ENCODE data around the gene UBE2J1.
"Not testable (repeated sequence)": the region's sequence is repeated elsewhere in the genome, so short reads cannot be mapped to it uniquely, and the experiment has no call there.

DNA sequence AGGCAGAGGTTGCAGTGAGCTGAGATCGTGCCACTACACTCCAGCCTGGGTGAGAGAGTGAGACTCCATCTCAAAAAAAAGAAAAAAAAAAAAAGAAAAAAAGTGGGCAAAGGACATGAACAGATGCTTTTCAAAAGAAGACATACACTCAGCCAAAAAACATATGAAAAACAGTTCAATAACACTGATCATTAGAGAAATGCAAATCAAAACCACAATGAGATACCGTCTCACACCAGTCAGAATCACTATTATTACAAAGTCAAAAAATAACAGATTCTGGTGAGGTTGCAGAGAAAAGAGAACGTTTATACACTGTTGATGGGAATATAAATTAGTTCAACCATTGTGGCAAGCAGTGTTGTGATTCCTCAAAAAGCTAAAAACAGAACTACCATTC, 48.0 kb downstream of the UBE2J1 start:
- not testable (repeated sequence) for TF ChIP-seq MYNN (tag by site-specific recombination; IDR thresholded peaks at IDR 0.05; ENCODE audit: borderline replicate concordance); ZNF561 (tag by site-specific recombination; IDR thresholded peaks at IDR 0.05; ENCODE audit: borderline replicate concordance); ZNF777 (tag by site-specific recombination; IDR thresholded peaks at IDR 0.05; ENCODE audit: borderline replicate concordance); ZNF19 (tag by site-specific recombination; IDR thresholded peaks at IDR 0.05; ENCODE audit: low read depth); ZNF677 (tag by site-specific recombination; IDR thresholded peaks at IDR 0.05); ZFP41 (tag by site-specific recombination; IDR thresholded peaks at IDR 0.05; ENCODE audit: borderline replicate concordance); ZNF843 (tag by site-specific recombination; IDR thresholded peaks at IDR 0.05); ZNF133 (tag by site-specific recombination; IDR thresholded peaks at IDR 0.05)
- TF ChIP-seq, protein P1, sequence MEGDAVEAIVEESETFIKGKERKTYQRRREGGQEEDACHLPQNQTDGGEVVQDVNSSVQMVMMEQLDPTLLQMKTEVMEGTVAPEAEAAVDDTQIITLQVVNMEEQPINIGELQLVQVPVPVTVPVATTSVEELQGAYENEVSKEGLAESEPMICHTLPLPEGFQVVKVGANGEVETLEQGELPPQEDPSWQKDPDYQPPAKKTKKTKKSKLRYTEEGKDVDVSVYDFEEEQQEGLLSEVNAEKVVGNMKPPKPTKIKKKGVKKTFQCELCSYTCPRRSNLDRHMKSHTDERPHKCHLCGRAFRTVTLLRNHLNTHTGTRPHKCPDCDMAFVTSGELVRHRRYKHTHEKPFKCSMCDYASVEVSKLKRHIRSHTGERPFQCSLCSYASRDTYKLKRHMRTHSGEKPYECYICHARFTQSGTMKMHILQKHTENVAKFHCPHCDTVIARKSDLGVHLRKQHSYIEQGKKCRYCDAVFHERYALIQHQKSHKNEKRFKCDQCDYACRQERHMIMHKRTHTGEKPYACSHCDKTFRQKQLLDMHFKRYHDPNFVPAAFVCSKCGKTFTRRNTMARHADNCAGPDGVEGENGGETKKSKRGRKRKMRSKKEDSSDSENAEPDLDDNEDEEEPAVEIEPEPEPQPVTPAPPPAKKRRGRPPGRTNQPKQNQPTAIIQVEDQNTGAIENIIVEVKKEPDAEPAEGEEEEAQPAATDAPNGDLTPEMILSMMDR (tag by site-specific recombination; IDR thresholded peaks at IDR 0.05) = not testable (repeated sequence)
- TF ChIP-seq, protein P2, sequence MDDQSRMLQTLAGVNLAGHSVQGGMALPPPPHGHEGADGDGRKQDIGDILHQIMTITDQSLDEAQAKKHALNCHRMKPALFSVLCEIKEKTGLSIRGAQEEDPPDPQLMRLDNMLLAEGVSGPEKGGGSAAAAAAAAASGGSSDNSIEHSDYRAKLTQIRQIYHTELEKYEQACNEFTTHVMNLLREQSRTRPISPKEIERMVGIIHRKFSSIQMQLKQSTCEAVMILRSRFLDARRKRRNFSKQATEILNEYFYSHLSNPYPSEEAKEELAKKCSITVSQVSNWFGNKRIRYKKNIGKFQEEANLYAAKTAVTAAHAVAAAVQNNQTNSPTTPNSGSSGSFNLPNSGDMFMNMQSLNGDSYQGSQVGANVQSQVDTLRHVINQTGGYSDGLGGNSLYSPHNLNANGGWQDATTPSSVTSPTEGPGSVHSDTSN (CRISPR knock-in tag; IDR thresholded peaks at IDR 0.05) = not testable (repeated sequence)
- TF ChIP-seq, protein P3, sequence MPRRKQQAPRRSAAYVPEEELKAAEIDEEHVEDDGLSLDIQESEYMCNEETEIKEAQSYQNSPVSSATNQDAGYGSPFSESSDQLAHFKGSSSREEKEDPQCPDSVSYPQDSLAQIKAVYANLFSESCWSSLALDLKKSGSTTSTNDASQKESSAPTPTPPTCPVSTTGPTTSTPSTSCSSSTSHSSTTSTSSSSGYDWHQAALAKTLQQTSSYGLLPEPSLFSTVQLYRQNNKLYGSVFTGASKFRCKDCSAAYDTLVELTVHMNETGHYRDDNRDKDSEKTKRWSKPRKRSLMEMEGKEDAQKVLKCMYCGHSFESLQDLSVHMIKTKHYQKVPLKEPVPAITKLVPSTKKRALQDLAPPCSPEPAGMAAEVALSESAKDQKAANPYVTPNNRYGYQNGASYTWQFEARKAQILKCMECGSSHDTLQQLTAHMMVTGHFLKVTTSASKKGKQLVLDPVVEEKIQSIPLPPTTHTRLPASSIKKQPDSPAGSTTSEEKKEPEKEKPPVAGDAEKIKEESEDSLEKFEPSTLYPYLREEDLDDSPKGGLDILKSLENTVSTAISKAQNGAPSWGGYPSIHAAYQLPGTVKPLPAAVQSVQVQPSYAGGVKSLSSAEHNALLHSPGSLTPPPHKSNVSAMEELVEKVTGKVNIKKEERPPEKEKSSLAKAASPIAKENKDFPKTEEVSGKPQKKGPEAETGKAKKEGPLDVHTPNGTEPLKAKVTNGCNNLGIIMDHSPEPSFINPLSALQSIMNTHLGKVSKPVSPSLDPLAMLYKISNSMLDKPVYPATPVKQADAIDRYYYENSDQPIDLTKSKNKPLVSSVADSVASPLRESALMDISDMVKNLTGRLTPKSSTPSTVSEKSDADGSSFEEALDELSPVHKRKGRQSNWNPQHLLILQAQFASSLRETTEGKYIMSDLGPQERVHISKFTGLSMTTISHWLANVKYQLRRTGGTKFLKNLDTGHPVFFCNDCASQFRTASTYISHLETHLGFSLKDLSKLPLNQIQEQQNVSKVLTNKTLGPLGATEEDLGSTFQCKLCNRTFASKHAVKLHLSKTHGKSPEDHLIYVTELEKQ (tag by site-specific recombination; IDR thresholded peaks at IDR 0.05; ENCODE audit: borderline replicate concordance) = not testable (repeated sequence)
- TF ChIP-seq, protein P4, sequence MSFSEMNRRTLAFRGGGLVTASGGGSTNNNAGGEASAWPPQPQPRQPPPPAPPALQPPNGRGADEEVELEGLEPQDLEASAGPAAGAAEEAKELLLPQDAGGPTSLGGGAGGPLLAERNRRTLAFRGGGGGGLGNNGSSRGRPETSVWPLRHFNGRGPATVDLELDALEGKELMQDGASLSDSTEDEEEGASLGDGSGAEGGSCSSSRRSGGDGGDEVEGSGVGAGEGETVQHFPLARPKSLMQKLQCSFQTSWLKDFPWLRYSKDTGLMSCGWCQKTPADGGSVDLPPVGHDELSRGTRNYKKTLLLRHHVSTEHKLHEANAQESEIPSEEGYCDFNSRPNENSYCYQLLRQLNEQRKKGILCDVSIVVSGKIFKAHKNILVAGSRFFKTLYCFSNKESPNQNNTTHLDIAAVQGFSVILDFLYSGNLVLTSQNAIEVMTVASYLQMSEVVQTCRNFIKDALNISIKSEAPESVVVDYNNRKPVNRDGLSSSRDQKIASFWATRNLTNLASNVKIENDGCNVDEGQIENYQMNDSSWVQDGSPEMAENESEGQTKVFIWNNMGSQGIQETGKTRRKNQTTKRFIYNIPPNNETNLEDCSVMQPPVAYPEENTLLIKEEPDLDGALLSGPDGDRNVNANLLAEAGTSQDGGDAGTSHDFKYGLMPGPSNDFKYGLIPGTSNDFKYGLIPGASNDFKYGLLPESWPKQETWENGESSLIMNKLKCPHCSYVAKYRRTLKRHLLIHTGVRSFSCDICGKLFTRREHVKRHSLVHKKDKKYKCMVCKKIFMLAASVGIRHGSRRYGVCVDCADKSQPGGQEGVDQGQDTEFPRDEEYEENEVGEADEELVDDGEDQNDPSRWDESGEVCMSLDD (tag by site-specific recombination; IDR thresholded peaks at IDR 0.05) = not testable (repeated sequence)
- TF ChIP-seq, protein P5, sequence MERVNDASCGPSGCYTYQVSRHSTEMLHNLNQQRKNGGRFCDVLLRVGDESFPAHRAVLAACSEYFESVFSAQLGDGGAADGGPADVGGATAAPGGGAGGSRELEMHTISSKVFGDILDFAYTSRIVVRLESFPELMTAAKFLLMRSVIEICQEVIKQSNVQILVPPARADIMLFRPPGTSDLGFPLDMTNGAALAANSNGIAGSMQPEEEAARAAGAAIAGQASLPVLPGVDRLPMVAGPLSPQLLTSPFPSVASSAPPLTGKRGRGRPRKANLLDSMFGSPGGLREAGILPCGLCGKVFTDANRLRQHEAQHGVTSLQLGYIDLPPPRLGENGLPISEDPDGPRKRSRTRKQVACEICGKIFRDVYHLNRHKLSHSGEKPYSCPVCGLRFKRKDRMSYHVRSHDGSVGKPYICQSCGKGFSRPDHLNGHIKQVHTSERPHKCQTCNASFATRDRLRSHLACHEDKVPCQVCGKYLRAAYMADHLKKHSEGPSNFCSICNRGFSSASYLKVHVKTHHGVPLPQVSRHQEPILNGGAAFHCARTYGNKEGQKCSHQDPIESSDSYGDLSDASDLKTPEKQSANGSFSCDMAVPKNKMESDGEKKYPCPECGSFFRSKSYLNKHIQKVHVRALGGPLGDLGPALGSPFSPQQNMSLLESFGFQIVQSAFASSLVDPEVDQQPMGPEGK (tag by site-specific recombination; IDR thresholded peaks at IDR 0.05) = not testable (repeated sequence)
- TF ChIP-seq, protein P6, sequence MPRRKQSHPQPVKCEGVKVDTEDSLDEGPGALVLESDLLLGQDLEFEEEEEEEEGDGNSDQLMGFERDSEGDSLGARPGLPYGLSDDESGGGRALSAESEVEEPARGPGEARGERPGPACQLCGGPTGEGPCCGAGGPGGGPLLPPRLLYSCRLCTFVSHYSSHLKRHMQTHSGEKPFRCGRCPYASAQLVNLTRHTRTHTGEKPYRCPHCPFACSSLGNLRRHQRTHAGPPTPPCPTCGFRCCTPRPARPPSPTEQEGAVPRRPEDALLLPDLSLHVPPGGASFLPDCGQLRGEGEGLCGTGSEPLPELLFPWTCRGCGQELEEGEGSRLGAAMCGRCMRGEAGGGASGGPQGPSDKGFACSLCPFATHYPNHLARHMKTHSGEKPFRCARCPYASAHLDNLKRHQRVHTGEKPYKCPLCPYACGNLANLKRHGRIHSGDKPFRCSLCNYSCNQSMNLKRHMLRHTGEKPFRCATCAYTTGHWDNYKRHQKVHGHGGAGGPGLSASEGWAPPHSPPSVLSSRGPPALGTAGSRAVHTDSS (tag by site-specific recombination; IDR thresholded peaks at IDR 0.05) = not testable (repeated sequence)

All from HEK293 (cell line).